ENCODE data around the gene FTO.

DNA sequence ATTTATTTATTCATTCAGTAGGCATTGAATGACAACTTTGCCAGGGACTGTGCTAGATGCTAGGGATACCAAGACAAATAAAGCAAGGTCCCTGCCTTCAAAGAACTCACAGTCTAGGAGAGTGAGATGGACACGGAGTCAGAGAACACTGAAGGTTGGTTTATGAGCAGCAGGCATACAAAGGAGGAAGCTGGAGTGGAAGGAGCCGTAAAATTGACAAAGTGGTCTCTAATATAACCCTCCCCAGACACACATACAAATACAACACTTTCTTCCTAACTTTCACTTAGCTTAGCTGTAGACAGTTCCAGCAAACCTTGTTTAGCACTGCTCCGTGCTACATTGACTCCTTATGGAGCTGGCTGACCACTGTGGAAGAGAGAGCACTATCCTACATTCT, 353.0 kb downstream of the FTO start:
- no peak for TF ChIP-seq POLR2A (IDR thresholded peaks at IDR 0.05)
- TF ChIP-seq, protein P1, sequence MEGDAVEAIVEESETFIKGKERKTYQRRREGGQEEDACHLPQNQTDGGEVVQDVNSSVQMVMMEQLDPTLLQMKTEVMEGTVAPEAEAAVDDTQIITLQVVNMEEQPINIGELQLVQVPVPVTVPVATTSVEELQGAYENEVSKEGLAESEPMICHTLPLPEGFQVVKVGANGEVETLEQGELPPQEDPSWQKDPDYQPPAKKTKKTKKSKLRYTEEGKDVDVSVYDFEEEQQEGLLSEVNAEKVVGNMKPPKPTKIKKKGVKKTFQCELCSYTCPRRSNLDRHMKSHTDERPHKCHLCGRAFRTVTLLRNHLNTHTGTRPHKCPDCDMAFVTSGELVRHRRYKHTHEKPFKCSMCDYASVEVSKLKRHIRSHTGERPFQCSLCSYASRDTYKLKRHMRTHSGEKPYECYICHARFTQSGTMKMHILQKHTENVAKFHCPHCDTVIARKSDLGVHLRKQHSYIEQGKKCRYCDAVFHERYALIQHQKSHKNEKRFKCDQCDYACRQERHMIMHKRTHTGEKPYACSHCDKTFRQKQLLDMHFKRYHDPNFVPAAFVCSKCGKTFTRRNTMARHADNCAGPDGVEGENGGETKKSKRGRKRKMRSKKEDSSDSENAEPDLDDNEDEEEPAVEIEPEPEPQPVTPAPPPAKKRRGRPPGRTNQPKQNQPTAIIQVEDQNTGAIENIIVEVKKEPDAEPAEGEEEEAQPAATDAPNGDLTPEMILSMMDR (IDR thresholded peaks at IDR 0.05): no peak

All from uterus (tissue), 2 donors.